Lung (tissue), 12 donors: ENCODE data around the gene PISD. TPM values are rescaled to one million over a fixed set of nuclear protein-coding genes. Genes with fewer than 3 reads are reported as not detected.
A peak's percentile ranks its signal among the peaks of the same experiment; 100 is the strongest.

Experiments used
- ATAC-seq: fragments of 200-7000 bp; cut with Tn5 transposase; one replicate; pipeline ENCODE4 v1.9.1; 2020; ENCODE audit warnings: moderate number of reproducible peaks; ENCODE audit not compliant: insufficient read depth, low FRiP score
- DNase-seq, 3 donors: peaks; one replicate each; pipeline ENCODE4 v3.0.0-alpha.2; 2013 to 2017
- H3K27ac ChIP-seq, 2 donors: one replicate each; pipeline ENCODE4 v1.5.1; 2013; ENCODE audit warnings: mild to moderate bottlenecking in 2 of 2, moderate library complexity in 2 of 2, control low read depth in 1 of 2, inconsistent platforms in 1 of 2, low read depth in 1 of 2, low read length in 1 of 2
- H3K27me3 ChIP-seq, 3 donors: one replicate each; pipeline ENCODE4 v1.5.1; 2013; ENCODE audit warnings: low read length in 2 of 3; ENCODE audit not compliant: control insufficient read depth in 3 of 3, insufficient read depth in 3 of 3
- H3K36me3 ChIP-seq, 4 donors: one replicate each; pipeline ENCODE4 v1.5.1; 2013; ENCODE audit warnings: low read length in 4 of 4, mild to moderate bottlenecking in 1 of 4, moderate library complexity in 1 of 4; ENCODE audit not compliant: control insufficient read depth in 4 of 4, insufficient read depth in 4 of 4
- H3K4me1 ChIP-seq, 5 donors: one replicate each; pipeline ENCODE4 v1.5.1; 2013; ENCODE audit warnings: low read length in 5 of 5, mild to moderate bottlenecking in 2 of 5, moderate library complexity in 1 of 5; ENCODE audit not compliant: control insufficient read depth in 5 of 5, insufficient read depth in 5 of 5
- H3K4me3 ChIP-seq: one replicate; pipeline ENCODE4 v1.5.1; 2013; ENCODE audit warnings: mild to moderate bottlenecking, control low read depth, moderate library complexity
- H3K9ac ChIP-seq, 2 donors: one replicate each; pipeline ENCODE4 v1.5.1; 2013; ENCODE audit warnings: low read length in 2 of 2, control low read depth in 1 of 2; ENCODE audit not compliant: insufficient read depth in 1 of 2
- H3K9me3 ChIP-seq, 4 donors: one replicate each; pipeline ENCODE4 v1.5.1; 2013; ENCODE audit warnings: low read length in 3 of 4, mild to moderate bottlenecking in 1 of 4, moderate library complexity in 1 of 4; ENCODE audit not compliant: control insufficient read depth in 4 of 4, insufficient read depth in 3 of 4
- CTCF ChIP-seq: IDR thresholded peaks from 2 replicates; pipeline ENCODE4 v1.5.1; 2012; ENCODE audit warnings: mild to moderate bottlenecking; ENCODE audit errors: control extremely low read depth, extremely low read depth
- WGBS, 2 donors: extraction: QIAGEN DNeasy Blood & Tissue Kit; methylation state at CpG; one replicate each; pipeline ENCODE4 v1.1.7; 2013; 5-methylcytosine and 5-hydroxymethylcytosine counted together
- polyA plus RNA-seq, 2 donors: library from polyadenylated mRNA; stranded (reverse); fragments of 200-250 nt; gene quantifications; one replicate each; pipeline ENCODE4 v1.2.1, GENCODE V29; 2013
- total RNA-seq, 2 donors: library from RNA; depleted of rRNA in 1 of 2; stranded (reverse); fragments of >200 nt in 1 of 2; gene quantifications; one replicate each; pipeline ENCODE4 v1.2.1, GENCODE V29; 2014 to 2021
- donor health status: control.
- donor health status: control.
- donor health status: Bipolar disorder and iron deficiency.
- donor health status: healthy.
- donor health status: DM: yes; HTN: yes; CAD: no.

PISD gene
- total and polyA plus RNA-seq, 4 donors: 25.7 to 94.6 (median 46.8) TPM

- no peak for ATAC-seq
- peaks cover 0 to 14% (median 2%) of the 10 kb centered on the region in 4 donors for H3K36me3 ChIP-seq
- H3K27ac ChIP-seq: no peak overlapping the region
- no peaks in the 10 kb centered on the region for H3K4me1 ChIP-seq
- no peak overlapping the region for H3K4me3 ChIP-seq
- DNase-seq: no peak
- WGBS, 2 donors: 88 to 89% methylated on average over 17 of the region's 17 CpGs
- no peaks in the 10 kb centered on the region for H3K9me3 ChIP-seq
- no peak overlapping the region for H3K9ac ChIP-seq
- H3K27me3 ChIP-seq: no peaks in the 10 kb centered on the region
- TF ChIP-seq CTCF: no peak
Measured at GRCh38 chr22:31604746-31605705, 57.0 kb downstream of the PISD start.

- H3K9me3 ChIP-seq: no peaks in the 10 kb centered on the region
- no peak overlapping the region for H3K27ac ChIP-seq
- H3K4me1 ChIP-seq: no peaks in the 10 kb centered on the region
- no peak overlapping the region for H3K4me3 ChIP-seq
- no peak for TF ChIP-seq CTCF
- no peak for DNase-seq
- H3K27me3 ChIP-seq: no peaks in the 10 kb centered on the region
- 92 to 95% methylated on average over 14 of the region's 14 CpGs for WGBS, 2 donors
- ATAC-seq: no peak
- H3K9ac ChIP-seq: no peak overlapping the region
- peaks cover 0 to 14% (median 2%) of the 10 kb centered on the region in 4 donors for H3K36me3 ChIP-seq
Measured at GRCh38 chr22:31604137-31604705, 57.8 kb downstream of the PISD start.

GRCh38 chr22:31603574-31603973, 58.4 kb downstream of the PISD start:
- TF ChIP-seq CTCF: no peak
- Histone ChIP-seq H3K4me3 (no peak overlapping the region), H3K4me1 (no peaks in the 10 kb centered on the region), H3K27me3 (no peaks in the 10 kb centered on the region), H3K9ac (no peak overlapping the region), H3K36me3 (peaks cover 0 to 14% (median 2%) of the 10 kb centered on the region in 4 donors), H3K27ac (peak overlapping the region in 1 of 2 donors; percentile 52), H3K9me3 (no peaks in the 10 kb centered on the region)
- 93 to 98% methylated on average over 5 of the region's 5 CpGs for WGBS, 2 donors
- DNase-seq (no peak), ATAC-seq (no peak)
